ENCODE measurements around the gene PDE4B. TPM values are rescaled to one million over a fixed set of nuclear protein-coding genes. Genes with fewer than 3 reads are reported as not detected.
A peak's percentile ranks its signal among the peaks of the same experiment; 100 is the strongest.

Gene PDE4B
- total and polyA plus RNA-seq, 10 of the 15 experiments (the other 5 are each of a cell fraction or from before 2014, with no cell fraction given): 3.0 to 13.2 (median 5.7) TPM

- Histone ChIP-seq H3K9me3 (replicated peaks; ENCODE audit: control insufficient read depth, insufficient read depth, low read length) (no peaks in the 10 kb centered on the region), H4K20me1 (ENCODE audit: control insufficient read depth, insufficient read depth) (no peaks in the 10 kb centered on the region), H3K27ac (ENCODE audit: control insufficient read depth, insufficient read depth) (no peak overlapping the region), H3K79me2 (ENCODE audit: control insufficient read depth, insufficient read depth, low read length) (no peaks in the 10 kb centered on the region), H3K27me3 (replicated peaks in 1 of 2; ENCODE audit: control insufficient read depth in 2 of 2, insufficient read depth in 2 of 2, low read length in 1 of 2) (no peaks in the 10 kb centered on the region), H2AFZ (ENCODE audit: control insufficient read depth, low read depth, low read length) (no peak overlapping the region), H3K36me3 (ENCODE audit: control insufficient read depth in 2 of 2, insufficient read depth in 2 of 2, low read length in 1 of 2) (no peaks in the 10 kb centered on the region), H3K9ac (ENCODE audit: control insufficient read depth, insufficient read depth, low read length) (no peak overlapping the region), H3K4me3 (no peak overlapping the region), H3K4me1 (ENCODE audit: control insufficient read depth, insufficient read depth, low read length) (peaks cover 22% of the 10 kb centered on the region; the same call in 1 of the 2 replicates), H3K4me2 (ENCODE audit: control insufficient read depth, insufficient read depth) (no peak overlapping the region)
- TF ChIP-seq BMI1 (IDR thresholded peaks at IDR 0.05; ENCODE audit: borderline replicate concordance) (no peak), ZBTB40 (IDR thresholded peaks at IDR 0.05; ENCODE audit: borderline replicate concordance) (peak; percentile 60)
- no peak for ATAC-seq
- in situ Hi-C loops (cut with MboI): no loop called here
- ChIA-PET RAD21 (ENCODE audit: unreplicated experiment) (interaction anchor here (1.5 kb wide), 1 partner anchor 142 kb away, joined by 3 read pairs; no protein-coding TSS in a partner anchor), CTCF (interaction anchor here (1.0 to 2.0 kb wide), 4 partner anchors 11 to 63 kb away, joined by 3 to 5 read pairs (median 4); no protein-coding TSS in a partner anchor), POLR2A (interaction anchor here (1.0 to 2.1 kb wide), 3 partner anchors 15 to 43 kb away, joined by 3 to 10 read pairs (median 4); no protein-coding TSS in a partner anchor), SMC1A (ENCODE audit: uncharacterized antibody, unreplicated experiment) (interaction anchor here (1.2 to 15.7 kb wide), 7 partner anchors 15 to 50 kb away, joined by 3 to 209 read pairs (median 7); no protein-coding TSS in a partner anchor)
- WGBS (ENCODE audit: insufficient coverage, insufficient replicate concordance, low lambda C conversion rate, missing lambda C conversion rate): 48% methylated on average over 2 of the region's 2 CpGs
- no peak for DNase-seq (ENCODE audit: low read depth, low spot score)
- FAIRE-seq: no peak
- intact Hi-C loops (cut with micrococcal nuclease; ENCODE audit: unreplicated experiment): no loop called here
- BruUV-seq (replicated peaks): no TSS peak
Measured at GRCh38 chr1:66304128-66304527, 511.4 kb downstream of the PDE4B start.

All from GM12878 (cell line).